ENCODE results near the gene DDI2.
A peak's percentile ranks its signal among the peaks of the same experiment; 100 is the strongest.
"Not testable (repeated sequence)": the region's sequence is repeated elsewhere in the genome, so short reads cannot be mapped to it uniquely, and the experiment has no call there.

DDI2 gene

DNA sequence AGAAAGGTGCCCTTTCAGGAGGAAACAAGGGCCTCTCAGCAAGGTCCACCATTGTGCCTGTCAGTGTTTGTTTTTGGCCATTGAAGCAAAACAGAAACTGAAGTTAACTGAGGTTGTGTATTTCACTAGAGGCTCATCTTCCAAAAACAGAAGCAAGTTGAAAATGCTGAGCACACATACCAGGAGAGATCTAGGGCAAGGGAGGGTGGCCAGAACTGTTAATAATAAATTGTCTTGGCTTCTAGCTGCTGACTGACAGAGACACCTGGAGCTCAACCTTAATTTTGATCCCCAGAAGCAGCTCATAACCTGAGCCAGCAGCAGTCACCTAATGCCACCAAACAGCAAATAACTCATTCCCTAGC lies 37.6 kb upstream of the DDI2 start:
- Histone ChIP-seq H3K9me3 (no peaks in the 10 kb centered on the region), H3K36me3 (no peaks in the 10 kb centered on the region), H3K27ac (no peak overlapping the region), H4K20me1 (no peaks in the 10 kb centered on the region), H3K4me1 (peaks cover 27% of the 10 kb centered on the region), H3K4me3 (no peak overlapping the region), H3K4me2 (peak overlapping the region; percentile 7; the same call in 1 of the 2 replicates), H3K27me3 (peaks cover 9% of the 10 kb centered on the region), H3K9ac (no peak overlapping the region)
- no peak for TF ChIP-seq Cebpa-rat (IDR thresholded peaks at IDR 0.05)

DNA sequence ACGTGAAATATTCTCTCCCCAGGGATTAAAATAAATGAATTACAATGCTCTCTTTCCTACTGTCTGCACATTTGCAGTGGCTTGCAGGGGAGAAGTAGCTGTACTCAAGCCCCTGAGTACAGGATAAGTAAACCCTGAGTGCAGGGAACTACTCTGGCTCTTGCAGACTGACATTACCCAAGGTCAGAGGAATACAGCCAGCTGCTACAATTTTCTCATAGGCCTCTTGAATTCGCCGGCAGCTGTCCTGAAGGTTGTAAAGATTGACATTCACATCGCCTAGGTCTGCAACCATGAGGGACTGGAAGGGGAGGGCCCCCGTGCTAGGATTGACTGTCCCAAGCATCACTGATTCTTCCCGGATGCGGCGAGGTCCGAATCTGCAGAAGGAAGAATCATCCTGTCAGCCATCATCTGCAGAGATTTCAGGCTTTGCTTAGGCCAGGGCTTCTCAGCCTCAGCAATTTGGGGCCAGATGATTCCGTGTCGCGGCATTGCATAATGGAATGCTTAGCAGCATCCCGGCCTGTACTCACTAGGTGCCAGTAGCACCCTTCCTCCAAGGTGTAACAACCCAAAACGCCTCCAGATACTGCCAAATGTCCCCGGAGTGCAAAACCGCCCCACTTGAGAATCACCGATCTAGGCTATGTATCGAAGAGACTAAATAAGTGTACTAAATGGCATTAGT lies 34.1 kb upstream of the DDI2 start:
- TF ChIP-seq Cebpa-rat (IDR thresholded peaks at IDR 0.05): no peak
- H3K4me2 ChIP-seq: no peak overlapping the region
- peaks cover 18% of the 10 kb centered on the region for H3K27me3 ChIP-seq
- peaks cover 3% of the 10 kb centered on the region; the same call in 1 of the 2 replicates for H3K36me3 ChIP-seq
- peaks cover 23% of the 10 kb centered on the region for H3K4me1 ChIP-seq
- 0 out of 2 replicates have a peak, but pooled peaks cover 2% of the 10 kb centered on the region for H3K9me3 ChIP-seq
- no peak overlapping the region for H3K27ac ChIP-seq
- H3K4me3 ChIP-seq: no peak overlapping the region
- no peak overlapping the region for H3K9ac ChIP-seq
- H4K20me1 ChIP-seq: no peaks in the 10 kb centered on the region

DNA sequence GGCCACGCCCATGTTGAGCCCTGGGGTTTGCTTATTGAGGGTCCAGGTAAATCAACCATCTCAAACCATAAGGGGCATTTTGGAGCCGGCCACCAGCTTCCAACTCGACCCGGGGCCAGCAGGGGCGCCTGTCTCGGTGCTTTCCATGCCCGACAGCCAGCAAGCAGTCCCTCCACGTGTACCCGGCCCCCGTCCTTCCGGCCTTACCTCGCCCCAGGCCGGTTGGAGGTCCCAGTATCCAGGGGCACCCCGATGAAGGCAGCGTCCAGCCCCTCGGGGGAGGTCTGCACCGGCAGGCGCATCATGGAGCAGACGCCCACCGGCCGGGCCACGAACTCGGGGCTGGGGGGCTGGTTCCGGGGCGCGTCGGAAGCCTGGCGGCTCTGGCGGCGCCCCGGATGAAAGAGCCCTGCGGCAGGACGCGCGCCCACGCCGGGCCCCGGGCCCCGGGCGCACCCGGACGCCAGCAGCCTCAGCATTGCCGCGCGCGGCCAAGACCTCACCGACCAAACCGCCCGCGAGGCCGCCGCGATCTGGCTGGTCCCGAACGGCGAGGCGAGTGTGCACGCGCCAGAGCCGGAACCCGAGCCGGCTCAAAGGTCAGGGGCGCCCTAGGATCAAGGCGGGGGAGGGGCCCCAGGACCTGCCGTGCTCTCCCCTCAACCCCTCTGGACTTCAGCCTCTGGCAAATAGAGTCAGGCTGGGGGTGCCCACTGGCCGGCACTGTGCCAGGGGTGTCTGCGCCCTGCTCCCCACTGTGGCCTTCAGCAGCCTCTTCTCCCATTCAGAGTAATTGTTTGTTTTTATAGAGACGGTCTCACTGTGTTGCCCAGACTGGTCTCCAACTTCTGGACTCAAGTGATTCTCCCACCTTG lies 32.5 kb upstream of the DDI2 start, which contains the start of gene AGMAT:
TSS of gene AGMAT (minus strand) at position 563 of the 875 bp plus-strand sequence. CDS start at position 479, 84 bp downstream.
- H3K9me3 ChIP-seq: 0 out of 2 replicates have a peak, but pooled peaks cover 4% of the 10 kb centered on the region
- peak within 1 kb of the TSS; percentile 69 for H3K4me3 ChIP-seq
- peaks cover 18% of the 10 kb centered on the region for H3K27me3 ChIP-seq
- H3K36me3 ChIP-seq: peaks cover 6% of the 10 kb centered on the region; the same call in 1 of the 2 replicates
- H3K4me2 ChIP-seq: peak within 1 kb of the TSS; percentile 85
- peak within 1 kb of the TSS; percentile 81 for H3K27ac ChIP-seq
- peaks cover 13% of the 10 kb centered on the region for H3K4me1 ChIP-seq
- peak within 1 kb of the TSS; percentile 75 for H3K9ac ChIP-seq
- TF ChIP-seq Cebpa-rat (IDR thresholded peaks at IDR 0.05): no peak
- no peaks in the 10 kb centered on the region for H4K20me1 ChIP-seq

DNA sequence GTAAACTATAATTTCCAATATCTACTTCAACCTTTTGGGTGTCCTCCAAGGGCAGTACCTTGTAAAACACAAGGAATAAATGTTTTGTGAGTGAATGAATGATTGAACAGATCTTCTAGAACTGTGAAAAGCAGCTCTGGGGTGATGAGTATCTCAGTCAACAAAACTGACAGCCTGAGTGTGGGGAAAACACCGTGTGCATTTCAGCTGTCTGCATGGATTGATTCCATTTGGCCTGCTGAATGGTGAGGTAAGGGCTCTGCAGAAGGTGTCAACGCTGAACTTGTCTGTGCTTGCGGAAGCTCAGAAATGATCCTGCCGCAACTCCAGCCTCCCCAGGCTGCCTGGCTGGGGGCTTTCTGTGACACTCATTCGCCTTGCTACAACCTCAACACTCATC lies 25.0 kb upstream of the DDI2 start:
- no peak for TF ChIP-seq Cebpa-rat (IDR thresholded peaks at IDR 0.05)
- H3K27ac ChIP-seq: no peak overlapping the region
- H3K4me3 ChIP-seq: no peak overlapping the region
- no peak overlapping the region for H3K4me2 ChIP-seq
- H3K9ac ChIP-seq: no peak overlapping the region
- H4K20me1 ChIP-seq: no peaks in the 10 kb centered on the region
- H3K4me1 ChIP-seq: no peaks in the 10 kb centered on the region
- peaks cover 6% of the 10 kb centered on the region; the same call in 1 of the 2 replicates for H3K36me3 ChIP-seq
- 0 out of 2 replicates have a peak, but pooled peaks cover 4% of the 10 kb centered on the region for H3K9me3 ChIP-seq
- H3K27me3 ChIP-seq: no peaks in the 10 kb centered on the region

DNA sequence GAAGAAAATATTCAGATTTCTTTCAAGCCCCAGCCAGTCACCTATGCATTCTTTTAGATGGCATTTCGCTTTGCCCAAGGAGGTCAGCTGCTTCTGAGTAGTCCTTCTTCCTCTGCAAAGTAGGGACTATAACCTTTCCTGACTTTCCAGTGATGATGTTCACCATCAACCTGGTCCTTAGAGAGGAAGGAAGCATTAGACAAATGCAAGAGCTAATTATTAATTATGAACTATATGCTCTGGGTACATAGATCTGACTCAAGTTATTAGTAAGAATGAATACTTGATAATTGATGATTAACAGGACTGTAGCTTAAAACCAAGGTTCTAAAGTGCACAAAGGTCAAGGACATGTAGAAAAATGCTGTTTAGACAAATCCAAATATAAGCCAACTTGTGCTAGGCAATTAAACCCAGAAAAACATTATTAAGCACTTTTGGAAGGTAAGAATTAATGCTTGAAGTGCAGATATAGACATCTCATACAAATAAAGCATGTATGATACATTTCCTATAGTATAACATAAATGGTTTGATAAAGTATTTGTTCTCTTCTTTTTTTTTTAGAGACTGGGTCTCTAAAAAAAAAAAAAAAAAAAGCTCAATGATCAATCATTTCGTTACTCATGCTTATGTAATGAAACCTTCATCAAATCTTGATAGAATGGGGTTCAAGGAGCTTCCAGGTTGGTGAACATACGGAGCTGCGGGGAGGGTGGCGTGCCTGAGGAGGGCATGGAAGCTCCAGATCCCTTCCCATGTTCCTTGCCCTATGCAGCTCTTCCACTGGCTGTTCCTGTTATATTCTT lies 21.2 kb upstream of the DDI2 start:
- no peak overlapping the region for H3K27ac ChIP-seq
- no peaks in the 10 kb centered on the region for H3K36me3 ChIP-seq
- no peak overlapping the region for H3K4me3 ChIP-seq
- no peaks in the 10 kb centered on the region for H3K4me1 ChIP-seq
- H3K27me3 ChIP-seq: no peaks in the 10 kb centered on the region
- no peaks in the 10 kb centered on the region for H3K9me3 ChIP-seq
- no peak overlapping the region for H3K4me2 ChIP-seq
- H4K20me1 ChIP-seq: no peaks in the 10 kb centered on the region
- no peak overlapping the region for H3K9ac ChIP-seq
- TF ChIP-seq Cebpa-rat (IDR thresholded peaks at IDR 0.05): no peak

DNA sequence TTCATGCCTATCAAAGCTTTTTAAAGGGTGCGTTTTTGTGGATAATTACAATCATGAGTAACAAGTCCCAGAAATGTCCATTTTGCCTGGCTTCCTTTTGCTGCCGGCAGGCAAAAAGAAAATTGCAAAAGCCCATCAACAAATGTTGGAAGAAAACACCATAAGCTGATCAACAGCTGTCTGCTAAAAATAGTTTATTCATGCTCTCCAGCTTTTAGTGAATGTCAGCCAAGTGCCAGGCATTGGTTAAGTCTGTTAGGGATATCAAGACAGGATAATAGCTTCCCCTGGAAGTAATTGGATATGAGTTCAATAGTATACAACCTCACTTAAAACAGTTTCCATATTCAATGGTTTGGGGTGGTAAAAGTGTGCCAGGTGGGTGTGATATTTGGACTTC lies 18.8 kb upstream of the DDI2 start:
- Histone ChIP-seq H3K27me3 (peaks cover 5% of the 10 kb centered on the region), H3K9me3 (no peaks in the 10 kb centered on the region), H4K20me1 (no peaks in the 10 kb centered on the region), H3K4me1 (peaks cover 10% of the 10 kb centered on the region), H3K4me2 (no peak overlapping the region), H3K27ac (no peak overlapping the region), H3K36me3 (no peaks in the 10 kb centered on the region), H3K4me3 (no peak overlapping the region), H3K9ac (no peak overlapping the region)
- TF ChIP-seq Cebpa-rat (IDR thresholded peaks at IDR 0.05): no peak

DNA sequence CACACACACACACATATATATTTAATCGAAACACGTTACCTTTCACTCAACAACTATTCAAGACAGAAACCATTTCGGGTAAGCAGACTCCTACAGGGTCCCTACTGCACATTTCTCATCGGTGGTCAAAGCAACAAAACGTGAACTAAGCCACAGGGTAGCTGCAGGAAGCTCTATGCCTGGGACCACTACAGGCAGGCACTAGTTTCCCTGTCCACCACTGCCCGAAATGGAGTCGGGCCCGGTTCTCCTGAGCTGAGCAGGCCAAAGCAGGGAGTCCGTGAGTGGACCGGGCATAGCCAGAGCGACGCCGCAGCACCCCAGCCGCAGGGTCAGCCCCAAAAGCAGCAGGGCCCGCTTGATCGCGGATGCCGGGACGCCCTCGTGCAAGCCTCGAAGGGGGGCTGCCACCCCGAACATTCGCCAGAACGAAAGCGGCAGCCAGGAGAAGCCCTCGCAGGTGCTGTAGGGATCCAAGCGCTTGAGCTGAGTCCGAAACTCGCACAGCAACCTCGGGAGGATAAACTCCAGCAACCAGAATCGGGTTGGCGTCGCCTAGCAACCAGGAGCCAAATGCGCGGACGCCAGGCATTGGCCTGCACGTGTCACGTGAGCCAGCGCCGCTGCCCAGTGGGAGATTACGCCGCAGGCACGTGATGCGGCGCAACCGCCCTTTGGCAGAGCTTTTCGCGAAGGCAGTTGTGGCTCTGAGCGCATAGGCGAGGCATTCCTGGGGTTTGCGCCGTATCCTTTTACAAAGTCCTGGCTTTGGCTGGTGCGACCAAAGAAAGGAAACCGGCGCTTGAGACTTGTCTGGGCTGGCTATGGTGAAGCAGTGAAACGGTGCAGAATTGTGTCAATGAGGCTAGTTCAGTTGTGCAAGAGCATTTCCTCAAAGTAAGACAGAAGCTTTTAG lies 13.9 kb upstream of the DDI2 start:
- Histone ChIP-seq H3K27me3 (peaks cover 9% of the 10 kb centered on the region), H3K9ac (peak overlapping the region; percentile 49), H3K27ac (no peak overlapping the region), H3K4me3 (peak overlapping the region; percentile 69), H3K4me2 (peak overlapping the region; percentile 79), H4K20me1 (no peaks in the 10 kb centered on the region), H3K36me3 (no peaks in the 10 kb centered on the region), H3K4me1 (peaks cover 19% of the 10 kb centered on the region), H3K9me3 (no peaks in the 10 kb centered on the region)
- TF ChIP-seq Cebpa-rat (IDR thresholded peaks at IDR 0.05): no peak

DNA sequence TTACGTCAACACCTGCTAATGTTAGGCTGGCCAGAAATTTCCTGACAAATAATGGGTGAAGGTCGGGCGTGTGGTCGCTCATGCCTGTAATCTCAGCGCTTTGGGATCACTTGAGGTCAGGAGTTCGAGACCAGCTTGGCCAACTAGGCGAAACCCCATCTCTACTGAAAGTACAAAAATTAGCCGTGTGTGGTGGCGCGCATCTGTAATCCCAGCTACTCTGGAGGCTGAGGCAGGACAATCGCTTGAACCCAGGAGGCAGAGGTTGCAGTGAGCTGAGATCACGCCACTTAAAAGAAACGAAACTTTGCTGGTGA lies 13.3 kb upstream of the DDI2 start:
- H3K27me3 ChIP-seq, H4K20me1 ChIP-seq, H3K27ac ChIP-seq, H3K9ac ChIP-seq, H3K36me3 ChIP-seq, H3K9me3 ChIP-seq: not testable (repeated sequence)
- H3K4me2 ChIP-seq: peak overlapping the region; percentile 79
- H3K4me1 ChIP-seq: peaks cover 19% of the 10 kb centered on the region
- peak overlapping the region; percentile 69 for H3K4me3 ChIP-seq

DNA sequence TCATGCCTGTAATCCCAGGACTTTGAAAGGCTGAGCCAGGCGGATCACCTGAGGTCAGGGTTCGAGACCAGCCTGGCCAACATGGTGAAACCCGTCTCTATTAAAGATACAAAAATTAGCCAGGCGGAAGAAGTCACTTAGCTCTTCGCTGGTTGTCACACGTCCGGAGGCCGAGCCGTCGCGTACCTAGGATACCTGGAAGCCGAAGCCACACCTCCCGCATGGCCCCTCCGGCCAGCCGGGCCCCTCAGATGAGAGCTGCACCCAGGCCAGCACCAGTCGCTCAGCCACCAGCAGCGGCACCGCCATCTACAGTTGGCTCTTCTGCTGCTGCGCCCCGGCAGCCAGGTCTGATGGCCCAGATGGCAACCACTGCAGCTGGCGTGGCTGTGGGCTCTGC lies 12.9 kb upstream of the DDI2 start:
- H3K36me3 ChIP-seq, H3K9me3 ChIP-seq, H3K4me2 ChIP-seq, H3K9ac ChIP-seq, H3K27me3 ChIP-seq, H3K27ac ChIP-seq, H3K4me3 ChIP-seq, H4K20me1 ChIP-seq: not testable (repeated sequence)
- H3K4me1 ChIP-seq: peaks cover 19% of the 10 kb centered on the region
